Brain pericyte (primary cell): ENCODE results near the gene DPH2.
A peak's percentile ranks its signal among the peaks of the same experiment; 100 is the strongest.

ENCODE experiments used
- DNase-seq: peaks from one replicate; pipeline ENCODE4 v3.0.0-alpha.2; 2012; ENCODE audit warnings: low read depth, low spot score

The DPH2 gene, protein sequence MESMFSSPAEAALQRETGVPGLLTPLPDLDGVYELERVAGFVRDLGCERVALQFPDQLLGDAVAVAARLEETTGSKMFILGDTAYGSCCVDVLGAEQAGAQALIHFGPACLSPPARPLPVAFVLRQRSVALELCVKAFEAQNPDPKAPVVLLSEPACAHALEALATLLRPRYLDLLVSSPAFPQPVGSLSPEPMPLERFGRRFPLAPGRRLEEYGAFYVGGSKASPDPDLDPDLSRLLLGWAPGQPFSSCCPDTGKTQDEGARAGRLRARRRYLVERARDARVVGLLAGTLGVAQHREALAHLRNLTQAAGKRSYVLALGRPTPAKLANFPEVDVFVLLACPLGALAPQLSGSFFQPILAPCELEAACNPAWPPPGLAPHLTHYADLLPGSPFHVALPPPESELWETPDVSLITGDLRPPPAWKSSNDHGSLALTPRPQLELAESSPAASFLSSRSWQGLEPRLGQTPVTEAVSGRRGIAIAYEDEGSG

GRCh38 chr1:43969746-43970466 lies at the start of gene DPH2:
DPH2 (plus strand) TSS chr1:43970010; CDS start chr1:43970176, 166 bp downstream.
- peak; percentile 81 for DNase-seq

- no peak for DNase-seq
These were observed 48.8 kb upstream of the DPH2 start for GRCh38 chr1:43921022-43921421.

DNA sequence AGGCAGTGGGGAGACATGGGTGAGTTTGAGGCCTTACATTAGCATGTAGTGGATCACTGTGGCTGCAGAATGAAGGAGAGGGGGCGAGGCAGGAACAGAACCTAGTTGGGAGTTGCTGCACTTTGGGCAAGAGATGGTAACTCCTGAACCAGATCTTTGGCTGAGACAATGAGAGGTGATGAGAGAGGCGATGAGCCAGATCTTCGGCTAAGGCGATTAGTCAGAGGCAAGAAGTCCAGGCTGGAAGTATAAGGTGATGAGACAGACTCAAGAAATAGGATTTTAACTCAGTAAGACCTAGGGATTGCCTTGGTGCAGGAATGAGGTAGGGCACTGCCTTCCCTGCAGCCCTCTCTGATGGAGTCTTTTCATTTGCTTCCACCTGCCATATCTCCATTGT lies 45.3 kb upstream of the DPH2 start:
- DNase-seq: no peak

GRCh38 chr1:43925846-43926245 lies 44.0 kb upstream of the DPH2 start:
- no peak for DNase-seq

DNA sequence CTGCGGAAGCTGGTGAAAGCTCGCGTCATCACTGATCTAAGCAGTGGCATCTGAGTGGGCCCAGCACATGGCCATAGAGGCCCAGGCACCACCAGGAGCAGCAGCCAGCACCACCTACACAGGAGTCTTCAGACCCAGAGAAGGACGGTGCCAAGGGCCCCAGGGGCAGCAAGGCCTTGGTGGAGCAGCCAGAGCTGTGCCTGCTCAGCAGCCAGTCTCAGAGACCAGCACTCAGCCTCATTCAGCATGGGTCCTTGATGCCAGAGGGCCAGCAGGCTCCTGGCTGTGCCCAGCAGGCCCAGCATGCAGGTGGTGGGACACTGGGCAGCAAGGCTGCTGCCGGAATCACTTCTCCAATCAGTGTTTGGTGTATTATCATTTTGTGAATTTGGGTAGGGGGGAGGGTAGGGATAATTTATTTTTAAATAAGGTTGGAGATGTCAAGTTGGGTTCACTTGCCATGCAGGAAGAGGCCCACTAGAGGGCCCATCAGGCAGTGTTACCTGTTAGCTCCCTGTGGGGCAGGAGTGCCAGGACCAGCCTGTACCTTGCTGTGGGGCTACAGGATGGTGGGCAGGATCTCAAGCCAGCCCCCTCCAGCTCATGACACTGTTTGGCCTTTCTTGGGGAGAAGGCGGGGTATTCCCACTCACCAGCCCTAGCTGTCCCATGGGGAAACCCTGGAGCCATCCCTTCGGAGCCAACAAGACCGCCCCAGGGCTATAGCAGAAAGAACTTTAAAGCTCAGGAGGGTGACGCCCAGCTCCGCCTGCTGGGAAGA lies 39.5 kb upstream of the DPH2 start:
- DNase-seq: no peak

DNA sequence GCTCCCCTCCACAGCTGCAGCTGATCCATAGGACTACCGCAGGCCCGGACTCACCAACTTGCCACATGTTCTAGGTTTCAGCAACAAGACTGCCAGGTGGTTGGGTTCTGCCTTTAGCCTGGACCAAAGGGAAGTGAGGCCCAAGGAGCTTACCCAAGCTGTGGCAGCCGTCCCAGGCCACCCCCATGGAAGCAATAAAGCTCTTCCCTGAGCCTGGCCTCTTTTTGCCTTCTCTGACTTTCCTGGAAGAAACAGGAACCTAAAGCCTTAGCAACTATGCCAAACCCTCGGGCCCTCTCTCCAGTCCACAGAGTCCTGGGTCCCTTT lies 38.9 kb upstream of the DPH2 start:
- no peak for DNase-seq

DNA sequence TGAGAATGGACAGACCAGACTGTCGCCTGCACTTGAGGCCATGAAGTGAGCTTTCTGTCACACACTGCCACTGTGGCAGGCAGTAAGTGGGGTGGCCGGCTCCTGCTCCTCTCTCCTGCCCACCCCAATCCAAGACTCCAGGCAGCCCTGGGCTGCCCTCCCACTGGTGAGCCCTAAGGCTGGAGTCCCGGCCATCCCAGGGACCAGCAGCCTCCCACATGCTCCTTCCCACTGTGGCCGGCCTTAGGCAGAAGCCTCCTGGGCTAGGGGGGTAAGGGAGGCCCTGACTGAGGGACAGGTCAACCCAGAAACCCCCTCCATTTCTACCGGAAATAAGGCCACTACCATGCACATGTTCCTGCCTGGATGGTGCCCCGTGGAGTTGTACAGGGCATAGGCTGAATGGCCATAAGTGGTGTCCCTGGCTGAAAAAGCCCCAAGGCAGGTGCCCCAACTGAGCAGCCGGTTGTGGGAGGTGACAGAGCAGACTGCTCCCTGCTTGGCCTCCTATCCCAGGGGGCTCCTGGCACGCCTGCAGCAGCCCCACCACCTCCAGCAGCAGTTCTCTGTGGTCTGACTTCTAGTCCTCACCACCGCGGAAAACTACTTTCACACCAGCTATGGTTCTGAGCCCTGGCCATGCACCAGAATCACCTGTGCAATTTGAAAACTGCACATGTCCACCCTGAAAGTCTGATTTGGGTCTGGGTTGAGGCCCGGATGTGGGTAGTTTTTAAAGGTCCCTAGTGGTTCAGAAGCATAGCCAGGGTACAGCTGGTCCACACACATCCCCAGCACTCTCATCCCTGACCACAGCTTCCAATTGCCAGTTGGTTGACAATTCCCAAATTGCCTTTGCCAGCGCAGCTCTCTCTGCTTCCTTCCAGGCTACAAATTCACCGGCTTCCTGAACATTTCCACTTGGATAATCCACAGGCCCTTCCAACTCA lies 37.8 kb upstream of the DPH2 start:
- DNase-seq: no peak

DNA sequence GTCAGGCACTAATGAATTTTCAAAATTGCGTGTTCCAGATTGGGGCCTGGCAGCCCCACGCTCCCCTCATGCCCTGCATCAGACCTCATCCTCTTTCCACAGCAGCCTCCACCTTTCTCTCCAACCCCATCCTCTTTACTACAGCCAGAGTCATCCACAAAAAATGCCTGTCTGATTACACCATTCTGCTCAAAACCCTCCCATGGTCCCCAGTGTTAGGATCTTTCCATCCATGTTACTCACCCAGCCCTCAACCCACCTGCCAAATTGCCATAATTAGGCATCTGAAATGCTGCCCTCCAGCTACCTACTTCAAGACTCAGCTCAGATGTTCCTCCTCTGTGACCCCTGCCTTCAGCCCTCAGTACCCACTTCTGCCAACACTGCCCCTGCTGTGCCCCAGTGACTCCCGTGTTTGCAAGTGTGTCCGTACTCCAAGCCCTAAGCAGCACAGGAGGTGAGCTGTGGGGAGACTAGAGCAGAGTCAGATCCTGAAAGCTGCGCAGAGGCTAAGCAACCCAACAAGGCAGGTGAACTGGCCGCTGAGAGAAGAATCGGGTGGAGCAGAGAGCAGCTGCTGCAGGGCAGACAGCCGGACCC lies 36.9 kb upstream of the DPH2 start:
- no peak for DNase-seq

- DNase-seq: no peak
These were observed 36.3 kb upstream of the DPH2 start, which contains the start of gene ARTN for GRCh38 chr1:43933386-43934100. ARTN (plus strand) TSS chr1:43933801; CDS start chr1:43935657, 1,856 bp downstream.

DNA sequence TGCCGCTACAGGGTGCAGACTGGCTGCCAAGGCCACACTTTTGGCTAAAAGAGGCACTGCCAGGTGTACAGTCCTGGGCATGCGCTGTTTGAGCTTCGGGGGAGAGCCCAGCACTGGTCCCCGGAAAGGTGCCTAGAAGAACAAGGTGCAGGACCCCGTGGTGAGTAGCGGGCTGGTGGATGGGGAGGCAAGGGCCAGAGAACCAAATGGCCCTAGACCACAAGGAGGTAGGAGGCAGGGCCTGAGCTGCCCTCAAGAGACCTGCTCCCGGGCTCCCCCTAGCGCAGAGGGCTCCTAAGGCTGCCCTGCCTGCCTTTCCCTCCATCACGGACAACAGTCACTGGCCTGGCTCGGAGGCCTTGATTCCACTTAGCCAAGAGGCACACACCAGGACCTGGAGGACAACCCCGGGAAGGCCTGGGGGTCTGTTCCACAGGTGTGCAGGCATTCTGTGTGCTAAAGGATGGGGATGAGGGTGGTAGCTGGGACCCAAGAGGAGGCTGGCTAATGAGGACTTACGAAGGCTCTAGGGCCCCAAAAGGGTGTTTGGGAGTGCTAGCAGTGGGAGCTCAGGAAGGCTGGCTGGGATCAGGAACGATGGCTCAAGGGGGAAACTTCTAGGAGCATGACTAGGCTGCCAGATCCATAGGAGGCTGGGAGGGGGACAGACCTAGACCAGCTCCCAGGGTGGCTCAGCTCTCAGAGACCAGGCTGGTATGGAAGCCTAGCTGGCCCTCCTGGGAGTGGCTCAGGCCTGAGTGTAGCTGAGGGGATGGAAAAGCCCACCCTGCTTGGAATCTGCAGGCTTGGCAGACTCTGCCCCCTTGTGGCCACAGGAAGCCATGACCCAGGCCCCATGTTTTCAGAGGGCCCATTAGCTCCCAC lies 35.5 kb upstream of the DPH2 start:
- no peak for DNase-seq

GRCh38 chr1:43934986-43935324 lies 34.9 kb upstream of the DPH2 start:
- DNase-seq: no peak

GRCh38 chr1:43935711-43936427 lies 33.9 kb upstream of the DPH2 start:
- DNase-seq: no peak

DNA sequence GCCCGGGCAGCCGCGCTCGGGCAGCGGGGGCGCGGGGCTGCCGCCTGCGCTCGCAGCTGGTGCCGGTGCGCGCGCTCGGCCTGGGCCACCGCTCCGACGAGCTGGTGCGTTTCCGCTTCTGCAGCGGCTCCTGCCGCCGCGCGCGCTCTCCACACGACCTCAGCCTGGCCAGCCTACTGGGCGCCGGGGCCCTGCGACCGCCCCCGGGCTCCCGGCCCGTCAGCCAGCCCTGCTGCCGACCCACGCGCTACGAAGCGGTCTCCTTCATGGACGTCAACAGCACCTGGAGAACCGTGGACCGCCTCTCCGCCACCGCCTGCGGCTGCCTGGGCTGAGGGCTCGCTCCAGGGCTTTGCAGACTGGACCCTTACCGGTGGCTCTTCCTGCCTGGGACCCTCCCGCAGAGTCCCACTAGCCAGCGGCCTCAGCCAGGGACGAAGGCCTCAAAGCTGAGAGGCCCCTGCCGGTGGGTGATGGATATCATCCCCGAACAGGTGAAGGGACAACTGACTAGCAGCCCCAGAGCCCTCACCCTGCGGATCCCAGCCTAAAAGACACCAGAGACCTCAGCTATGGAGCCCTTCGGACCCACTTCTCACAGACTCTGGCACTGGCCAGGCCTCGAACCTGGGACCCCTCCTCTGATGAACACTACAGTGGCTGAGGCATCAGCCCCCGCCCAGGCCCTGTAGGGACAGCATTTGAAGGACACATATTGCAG lies 33.2 kb upstream of the DPH2 start:
- DNase-seq: no peak

- no peak for DNase-seq
These were observed 32.5 kb upstream of the DPH2 start for GRCh38 chr1:43937179-43937865.

GRCh38 chr1:43938383-43938782 lies 31.4 kb upstream of the DPH2 start:
- no peak for DNase-seq

DNA sequence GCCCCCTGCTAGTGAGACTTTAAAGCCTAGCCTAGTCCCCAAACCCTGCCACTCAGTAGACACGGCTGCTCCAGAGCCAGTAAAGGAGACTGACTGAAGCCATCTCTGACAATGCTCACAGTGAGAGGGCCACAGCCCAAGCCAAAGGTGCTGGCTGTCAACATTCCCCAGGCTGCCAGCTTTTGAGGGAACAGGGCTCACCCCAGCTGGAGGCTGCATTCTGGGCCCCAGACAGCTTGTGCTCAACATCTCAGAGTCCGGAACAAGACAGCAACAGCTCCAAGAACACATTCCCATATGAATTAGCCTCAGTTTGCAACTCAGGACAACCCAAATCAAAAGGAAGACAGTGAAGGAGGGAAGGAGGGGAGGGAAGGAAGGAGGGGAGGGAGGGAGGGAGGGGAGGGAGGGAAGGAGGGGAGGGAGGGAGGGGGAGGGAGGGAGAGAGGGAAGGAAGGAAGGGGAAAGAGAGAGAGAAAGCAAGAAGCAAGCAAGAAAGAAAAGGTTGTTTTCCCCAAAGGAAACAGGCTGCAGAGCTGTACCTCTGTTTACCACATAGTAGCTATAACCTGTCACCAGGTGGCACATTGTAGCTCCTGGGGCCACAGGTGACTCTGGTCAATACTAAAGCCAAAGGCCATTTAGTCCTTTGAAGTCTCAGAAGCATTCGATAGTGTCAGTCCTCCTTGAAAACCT lies 30.8 kb upstream of the DPH2 start:
- DNase-seq: no peak

DNA sequence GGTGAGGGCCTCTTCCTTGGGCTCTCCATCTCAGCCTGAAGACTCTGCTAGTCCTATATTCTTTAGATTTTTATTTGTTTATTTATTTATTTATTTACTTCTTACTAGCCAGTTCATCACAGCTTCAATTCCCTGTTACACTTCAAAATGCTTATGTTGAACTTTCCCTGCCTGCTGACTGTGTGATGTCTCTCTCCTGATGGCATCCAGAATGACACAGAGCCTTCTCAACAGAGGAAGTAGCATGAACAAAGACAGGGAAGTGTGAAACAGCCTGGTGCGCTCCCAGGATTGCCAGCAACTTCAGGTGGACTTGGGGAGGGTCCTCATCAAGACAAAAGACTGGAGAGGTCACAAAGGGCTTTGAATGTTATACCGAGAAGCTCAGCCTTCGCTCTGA lies 27.4 kb upstream of the DPH2 start:
- DNase-seq: no peak
